IMR-90 (cell line): ENCODE results near the gene DENND6A. TPM values are rescaled to one million over a fixed set of nuclear protein-coding genes. Genes with fewer than 3 reads are reported as not detected.
A peak's percentile ranks its signal among the peaks of the same experiment; 100 is the strongest.

Experiments
- ATAC-seq: fragments of 200-7000 bp; cut with Tn5 transposase; 2 replicates; pipeline ENCODE4 v1.9.1; 2020; ENCODE audit warnings: low read depth, mild to moderate bottlenecking, moderate library complexity
- BruUV-seq: library from RNA; stranded (reverse); fragments of 400-500 nt; replicated peaks from 2 replicates; lab custom pipeline; 2021; lab: Mats Ljungman, UMichigan
- CTCF ChIA-PET: fragments of 300-600 bp; formaldehyde crosslinking; extraction: SDS; loops from one replicate; lab custom pipeline; 2021; ENCODE audit warnings: antibody characterized with exemption; lab: Yijun Ruan, JAX
- POLR2A ChIA-PET: fragments of 300-600 bp; sonication (Branson Sonifier 250); formaldehyde crosslinking; loops from one replicate; lab custom pipeline; 2022; ENCODE audit warnings: antibody characterized with exemption; ENCODE audit not compliant: unreplicated experiment; lab: Charles Lee
- DNase-seq: peaks from one replicate; pipeline ENCODE4 v3.0.0; 2013
- H2AFZ ChIP-seq: replicated peaks from 2 replicates; pipeline ENCODE3; 2013; ENCODE audit warnings: low read length, mild to moderate bottlenecking; ENCODE audit not compliant: poor library complexity
- H2AK5ac ChIP-seq: 2 replicates; pipeline ENCODE4 v1.6.1; 2013; ENCODE audit warnings: low read depth, low read length, inconsistent platforms
- H2AK9ac ChIP-seq: replicated peaks from 2 replicates; pipeline ENCODE3; 2013; ENCODE audit warnings: mild to moderate bottlenecking, low read depth, low read length, moderate library complexity; ENCODE audit not compliant: poor library complexity
- H2BK120ac ChIP-seq: 2 replicates; pipeline ENCODE4 v1.6.1; 2013; ENCODE audit warnings: low read depth, low read length, inconsistent platforms
- H2BK15ac ChIP-seq: 3 replicates; pipeline ENCODE4 v1.6.1; 2013; ENCODE audit warnings: low read depth, low read length, inconsistent platforms
- H2BK20ac ChIP-seq: 2 replicates; pipeline ENCODE4 v1.6.1; 2013; ENCODE audit warnings: low read depth, mild to moderate bottlenecking, inconsistent platforms, low read length, moderate library complexity
- H2BK5ac ChIP-seq: 2 replicates; pipeline ENCODE4 v1.6.1; 2013; ENCODE audit warnings: mild to moderate bottlenecking, low read depth, low read length, inconsistent platforms; ENCODE audit not compliant: poor library complexity, severe bottlenecking
- H3K14ac ChIP-seq: replicated peaks from 2 replicates; pipeline ENCODE4 v1.6.1; 2013; ENCODE audit warnings: low read depth, low read length, inconsistent platforms
- H3K18ac ChIP-seq: 2 replicates; pipeline ENCODE4 v1.6.1; 2013; ENCODE audit warnings: low read depth, low read length, control low read depth
- H3K23ac ChIP-seq: 2 replicates; pipeline ENCODE4 v1.6.1; 2013; ENCODE audit warnings: low read depth, low read length, inconsistent platforms
- H3K27ac ChIP-seq: 2 replicates; pipeline ENCODE4 v1.5.1; 2013; ENCODE audit warnings: mild to moderate bottlenecking, control low read depth, low read length; ENCODE audit not compliant: insufficient read depth
- H3K27me3 ChIP-seq: 2 replicates; pipeline ENCODE4 v1.6.1; 2013; ENCODE audit warnings: low read length; ENCODE audit not compliant: control insufficient read depth, insufficient read depth
- H3K36me3 ChIP-seq: 2 replicates; pipeline ENCODE4 v1.6.1; 2013; ENCODE audit warnings: low read length, mixed read lengths; ENCODE audit not compliant: control insufficient read depth, insufficient read depth
- H3K4ac ChIP-seq: 2 replicates; pipeline ENCODE4 v1.6.1; 2013; ENCODE audit warnings: low read depth, low read length, inconsistent platforms
- H3K4me1 ChIP-seq: 2 replicates; pipeline ENCODE4 v1.6.1; 2013; ENCODE audit warnings: low read length, mixed read lengths; ENCODE audit not compliant: control insufficient read depth, insufficient read depth
- H3K4me2 ChIP-seq: 2 replicates; pipeline ENCODE4 v1.6.1; 2013; ENCODE audit warnings: low read depth, mild to moderate bottlenecking, control low read depth, low read length, moderate library complexity
- H3K4me3 ChIP-seq: 2 replicates; pipeline ENCODE4 v1.5.1; 2013; ENCODE audit warnings: low read depth, mild to moderate bottlenecking, control low read depth, low read length, moderate library complexity; ENCODE audit not compliant: insufficient read depth
- H3K56ac ChIP-seq: 2 replicates; pipeline ENCODE4 v1.6.1; 2013; ENCODE audit warnings: low read length, inconsistent platforms; ENCODE audit not compliant: insufficient read depth; ENCODE audit errors: extremely low read depth
- H3K79me1 ChIP-seq, 2 experiments: 2 replicates each; pipeline ENCODE4 v1.6.1; 2013; ENCODE audit warnings: low read length in 2 of 2, inconsistent platforms in 1 of 2, low read depth in 1 of 2
- H3K9ac ChIP-seq: 2 replicates; pipeline ENCODE4 v1.6.1; 2013; ENCODE audit warnings: low read depth, low read length, control low read depth
- H3K9me1 ChIP-seq: 2 replicates; pipeline ENCODE4 v1.6.1; 2013; ENCODE audit warnings: low read length, inconsistent platforms; ENCODE audit not compliant: insufficient read depth
- H3K9me3 ChIP-seq: 2 replicates; pipeline ENCODE4 v1.6.1; 2013; ENCODE audit warnings: low read length; ENCODE audit not compliant: control insufficient read depth, insufficient read depth
- H4K20me1 ChIP-seq: 2 replicates; pipeline ENCODE4 v1.6.1; 2013; ENCODE audit warnings: low read length, inconsistent platforms; ENCODE audit not compliant: insufficient read depth
- H4K5ac ChIP-seq: 2 replicates; pipeline ENCODE4 v1.6.1; 2013; ENCODE audit warnings: mild to moderate bottlenecking, low read depth, low read length, control low read depth
- H4K8ac ChIP-seq, 2 experiments: 2 replicates each; pipeline ENCODE4 v1.6.1; 2013; ENCODE audit warnings: low read depth in 2 of 2, low read length in 2 of 2, control low read depth in 1 of 2, inconsistent platforms in 1 of 2
- H4K91ac ChIP-seq: 2 replicates; pipeline ENCODE4 v1.6.1; 2013; ENCODE audit warnings: low read depth, low read length, inconsistent platforms; ENCODE audit not compliant: insufficient read depth
- WGBS, 2 experiments: methylation state at CpG; one replicate each; pipeline versions ENCODE4 v1.1.5 to v1.1.7; 2013; ENCODE audit warnings: missing lambda C conversion rate in 2 of 2; ENCODE audit not compliant: insufficient read length in 1 of 2; ENCODE audit errors: extremely low coverage in 2 of 2; 5-methylcytosine and 5-hydroxymethylcytosine counted together
- dilution Hi-C: fragments of 300-500 bp; cut with HindIII; formaldehyde crosslinking; loops from one replicate; pipeline ENCODE4 v1.14.3; 2018; ENCODE audit warnings: low sequenced_read_pairs; ENCODE audit not compliant: unreplicated experiment
- in situ Hi-C: fragments of 300-500 bp; cut with MboI; formaldehyde crosslinking; loops from 3 replicates; pipeline ENCODE4 v1.14.3; 2019; ENCODE audit warnings: low sequenced_read_pairs, inconsistent platforms, mixed read lengths
- intact Hi-C: fragments of 100-400 bp; cut with micrococcal nuclease; formaldehyde crosslinking; loops from 2 replicates; pipeline ENCODE4 v1.10.0; 2022
- polyA plus RNA-seq, 3 experiments: library from polyadenylated mRNA; depleted of rRNA; stranded (reverse); fragments of >200 nt; gene quantifications; 2 replicates each; pipeline ENCODE4 v1.2.3, GENCODE V29; 2012; ENCODE audit warnings: low replicate concordance in 1 of 3
- total RNA-seq: library from RNA; depleted of rRNA; stranded (reverse); fragments of >200 nt; gene quantifications from 2 replicates; pipeline ENCODE4 v1.2.3, GENCODE V29; 2012
- TF ChIP-seq, protein P1 (sequence below): fragments of 150-350 bp; IDR thresholded peaks from 2 replicates; pipeline ENCODE4 v1.6.1; 2016; ENCODE audit warnings: low read depth, mild to moderate bottlenecking, low read length, moderate library complexity, borderline replicate concordance

DENND6A gene
- total and polyA plus RNA-seq, 2 of the 4 experiments (the other 2 are of a cell fraction) = 3.8 to 9.0 TPM

- H2AK9ac ChIP-seq = no peak overlapping the region
- H4K91ac ChIP-seq = no peak overlapping the region
- no peaks in the 10 kb centered on the region for H3K4me1 ChIP-seq
- no peaks in the 10 kb centered on the region for H3K9me3 ChIP-seq
- TF ChIP-seq, protein P1, sequence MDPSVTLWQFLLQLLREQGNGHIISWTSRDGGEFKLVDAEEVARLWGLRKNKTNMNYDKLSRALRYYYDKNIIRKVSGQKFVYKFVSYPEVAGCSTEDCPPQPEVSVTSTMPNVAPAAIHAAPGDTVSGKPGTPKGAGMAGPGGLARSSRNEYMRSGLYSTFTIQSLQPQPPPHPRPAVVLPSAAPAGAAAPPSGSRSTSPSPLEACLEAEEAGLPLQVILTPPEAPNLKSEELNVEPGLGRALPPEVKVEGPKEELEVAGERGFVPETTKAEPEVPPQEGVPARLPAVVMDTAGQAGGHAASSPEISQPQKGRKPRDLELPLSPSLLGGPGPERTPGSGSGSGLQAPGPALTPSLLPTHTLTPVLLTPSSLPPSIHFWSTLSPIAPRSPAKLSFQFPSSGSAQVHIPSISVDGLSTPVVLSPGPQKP = no peak
- no peak overlapping the region for H2AK5ac ChIP-seq
- peaks cover 4% of the 10 kb centered on the region for H3K9me1 ChIP-seq
- no peak overlapping the region for H3K56ac ChIP-seq
- H3K14ac ChIP-seq = no peak overlapping the region
- no peak overlapping the region for H3K4me2 ChIP-seq
- DNase-seq (no peak), ATAC-seq (no peak)
- 83% methylated on average over 1 of the region's 3 CpGs; no CpG with 5 or more reads in 1 of the 2 experiments for WGBS, 2 experiments
- no peak overlapping the region for H4K8ac ChIP-seq
- dilution Hi-C loops (no loop called here), in situ Hi-C loops (no loop called here), intact Hi-C loops (no loop called here)
- H3K23ac ChIP-seq = peak overlapping the region; percentile 64
- no peak overlapping the region for H4K5ac ChIP-seq
- H3K4ac ChIP-seq = no peak overlapping the region
- no peak overlapping the region for H3K4me3 ChIP-seq
- no TSS peak for BruUV-seq
- H3K27ac ChIP-seq = no peak overlapping the region
- CTCF ChIA-PET = interaction anchor here (0.6 kb wide), 1 partner anchor 44 kb away, joined by 4 read pairs; no protein-coding TSS in a partner anchor
- POLR2A ChIA-PET = no interaction called here
- H2BK20ac ChIP-seq = no peak overlapping the region
- H3K27me3 ChIP-seq = no peaks in the 10 kb centered on the region
- H2BK5ac ChIP-seq = no peak overlapping the region
- peaks cover 34 to 61% of the 10 kb centered on the region in 2 experiments for H3K79me1 ChIP-seq
- no peak overlapping the region for H2BK15ac ChIP-seq
- no peak overlapping the region for H2AFZ ChIP-seq
- H4K20me1 ChIP-seq = peaks cover 35% of the 10 kb centered on the region; the same call in 1 of the 2 replicates
- no peak overlapping the region for H3K9ac ChIP-seq
- no peaks in the 10 kb centered on the region; the same call in 1 of the 2 replicates for H3K36me3 ChIP-seq
- H2BK120ac ChIP-seq = no peak overlapping the region
- H3K18ac ChIP-seq = no peak overlapping the region
Observed at GRCh38 chr3:57688291-57688690, 4.6 kb downstream of the DENND6A start.
